Ammon's horn (tissue), 1 donor: ENCODE results near the gene CD44.

Experiments
- DNase-seq: peaks from one replicate; pipeline ENCODE4 v3.0.0-alpha.2; 2016; ENCODE audit warnings: low spot score

CD44 gene

DNA sequence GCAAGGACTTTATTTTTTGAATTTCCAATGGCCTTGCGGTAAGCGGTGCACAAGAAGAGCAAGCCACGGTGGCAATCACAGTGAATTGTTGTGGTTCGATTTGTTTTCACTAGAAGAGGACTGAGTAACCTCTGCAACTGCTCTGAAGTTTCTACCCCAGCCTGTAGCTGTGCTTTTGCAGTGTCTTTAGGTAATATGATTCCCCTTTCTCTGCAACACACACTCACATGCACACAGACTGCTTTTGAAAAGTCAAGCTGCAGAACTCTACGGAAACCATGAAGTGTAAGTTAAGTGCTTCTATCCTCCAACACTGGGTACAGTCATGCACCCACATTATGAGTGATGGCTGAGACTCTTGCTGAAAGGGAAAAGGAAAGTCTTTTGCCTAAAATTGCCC lies 38.4 kb downstream of the CD44 start:
- no peak for DNase-seq

DNA sequence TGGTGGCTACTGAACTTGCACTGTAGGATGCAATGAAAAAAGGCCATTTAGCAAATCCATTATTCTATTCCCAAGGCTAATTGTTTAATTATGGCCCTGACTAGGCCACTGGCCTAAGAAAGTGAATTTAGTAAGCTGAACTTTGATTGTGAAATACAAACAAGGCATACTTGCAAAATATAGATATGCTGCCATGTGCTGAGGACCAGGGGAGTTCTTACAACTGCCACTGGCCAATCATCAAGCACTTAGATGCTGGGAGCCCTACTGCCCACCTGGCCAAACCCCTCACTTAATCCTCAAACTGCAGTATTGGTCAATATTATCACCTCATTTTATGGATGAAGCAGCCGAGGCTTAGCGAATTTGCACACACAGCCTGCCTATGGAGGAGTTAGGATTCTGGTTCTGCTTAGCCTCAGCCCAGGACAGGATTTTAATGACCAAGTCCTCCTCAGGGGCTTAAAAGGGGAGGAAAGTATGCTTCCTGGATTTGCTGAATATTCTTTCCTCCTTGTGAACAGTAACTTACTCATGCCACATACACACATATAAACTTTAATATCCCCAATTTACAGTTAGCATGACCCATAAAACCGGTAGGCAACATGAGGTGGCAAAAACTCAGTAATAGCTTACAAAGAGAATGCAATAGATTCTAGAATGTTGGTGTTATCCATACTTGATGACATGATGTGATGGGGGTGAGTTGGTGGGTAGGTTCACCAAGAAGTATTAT lies 39.3 kb downstream of the CD44 start:
- no peak for DNase-seq

DNA sequence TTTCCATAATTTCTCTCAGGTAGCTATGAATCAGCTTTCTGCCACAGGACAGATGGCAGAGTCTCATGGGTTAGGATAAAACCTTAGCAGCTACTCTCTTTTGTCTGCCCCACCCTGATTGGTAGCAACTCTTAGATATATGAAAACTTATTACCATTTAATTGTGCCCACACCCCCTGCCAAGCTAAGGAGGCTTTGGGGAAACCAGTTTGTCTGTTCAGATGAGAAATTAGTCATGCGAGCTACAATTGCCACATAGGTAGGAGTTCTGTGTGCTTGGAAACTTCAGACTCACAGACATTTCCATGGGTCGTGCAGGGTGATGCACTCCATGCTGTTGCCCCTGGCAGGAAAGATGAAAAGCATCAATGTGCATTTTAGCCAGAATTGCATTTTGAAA lies 39.9 kb downstream of the CD44 start:
- DNase-seq = peak; percentile 35

DNA sequence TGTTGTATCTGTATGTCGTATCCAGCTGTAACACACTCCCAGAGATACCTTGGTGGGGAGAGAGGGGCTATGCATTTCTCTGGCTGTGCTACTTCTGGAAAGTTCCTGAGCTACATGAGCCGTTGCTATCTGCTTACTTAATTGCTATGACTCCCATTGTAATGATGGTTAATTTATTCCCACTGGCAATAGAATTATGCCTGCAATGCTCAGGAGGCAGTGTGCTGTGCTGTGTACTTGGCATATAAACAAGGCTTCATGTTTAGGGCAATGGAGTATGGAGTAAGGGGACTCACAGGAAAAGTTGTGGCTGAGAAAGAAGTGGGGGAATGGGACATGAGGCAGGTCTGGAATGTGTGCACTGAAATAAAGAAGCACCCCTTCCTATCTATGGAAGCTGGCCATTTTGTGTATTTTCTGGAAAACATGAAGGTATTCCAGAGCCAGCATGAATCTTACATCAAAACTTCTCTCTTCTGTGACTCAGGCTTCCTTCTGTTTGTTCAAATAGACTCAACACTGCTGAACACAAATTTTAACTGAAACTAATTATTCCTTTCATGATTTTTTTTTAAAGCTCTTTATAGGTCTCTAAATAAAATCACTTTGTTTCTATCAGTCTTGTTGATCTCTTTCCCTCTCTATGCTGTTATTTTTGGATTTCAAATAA lies 40.6 kb downstream of the CD44 start:
- peak; percentile 28 for DNase-seq

DNA sequence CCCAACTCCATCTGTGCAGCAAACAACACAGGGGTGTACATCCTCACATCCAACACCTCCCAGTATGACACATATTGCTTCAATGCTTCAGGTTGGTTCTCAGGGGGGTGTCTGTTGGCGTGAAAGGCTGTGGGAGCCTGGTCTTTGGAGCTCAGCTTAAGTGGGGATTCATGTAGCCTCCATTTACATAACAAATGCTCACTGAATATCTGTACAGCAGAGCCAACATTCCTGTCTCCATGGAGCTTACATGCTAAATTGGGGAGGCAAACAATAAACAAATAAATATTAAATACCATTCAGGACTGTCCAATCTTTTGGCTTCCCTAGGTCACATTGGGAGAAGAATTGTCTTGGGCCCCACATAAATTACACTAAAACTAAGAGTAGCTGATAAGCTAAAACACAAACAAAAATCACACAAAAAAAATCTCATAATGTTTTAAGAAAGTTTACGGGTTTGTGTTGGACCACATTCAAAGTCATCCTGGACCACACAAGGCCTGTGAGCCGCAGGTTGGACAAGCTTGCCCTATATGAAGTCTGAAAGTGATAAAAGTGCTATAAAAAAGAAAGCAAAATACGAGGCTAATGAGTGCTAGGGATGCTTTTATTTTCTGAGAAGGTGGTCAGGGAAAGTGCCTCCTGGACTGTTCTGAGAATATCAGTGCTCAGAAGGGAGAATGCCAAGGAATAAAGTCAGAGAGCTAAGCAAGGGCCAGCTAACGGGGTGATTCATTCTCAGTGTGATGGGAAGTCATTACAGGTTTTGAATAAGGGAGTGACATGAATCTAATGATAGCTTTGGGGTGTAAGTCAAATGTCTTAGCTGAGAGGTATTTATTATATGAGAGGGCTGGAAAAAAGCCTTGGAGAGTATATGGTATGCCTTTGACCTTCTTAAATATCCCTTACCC lies 41.6 kb downstream of the CD44 start:
- DNase-seq = no peak

- no peak for DNase-seq
Observed at GRCh38 chr11:35182317-35182939, 43.5 kb downstream of the CD44 start.

GRCh38 chr11:35183326-35183925 lies 44.5 kb downstream of the CD44 start:
- DNase-seq = no peak

GRCh38 chr11:35185696-35186095 lies 46.7 kb downstream of the CD44 start:
- no peak for DNase-seq

- DNase-seq = no peak
Observed at GRCh38 chr11:35187996-35188395, 49.0 kb downstream of the CD44 start.

- DNase-seq = no peak
Observed at GRCh38 chr11:35190804-35191348, 51.9 kb downstream of the CD44 start.

DNA sequence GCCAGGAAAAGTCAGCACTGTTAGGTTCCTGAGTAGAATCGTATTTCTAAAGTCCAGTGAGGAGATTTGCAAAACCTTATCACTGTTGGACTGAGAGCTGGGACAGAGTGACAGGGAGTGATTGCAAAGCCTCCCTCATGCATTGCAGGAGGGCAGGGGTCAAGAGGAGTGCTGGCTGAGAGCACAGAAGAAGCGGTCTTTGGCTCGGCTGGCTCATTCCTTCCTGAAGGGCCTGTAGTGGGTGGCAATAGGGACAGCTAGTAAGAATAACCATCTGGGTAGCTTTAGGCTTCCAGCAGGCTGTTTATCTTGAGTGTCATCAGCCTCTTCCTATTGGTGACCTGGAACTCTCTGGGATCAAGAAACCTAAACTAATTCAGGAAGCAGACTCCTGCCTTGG lies 53.4 kb downstream of the CD44 start:
- no peak for DNase-seq

- no peak for DNase-seq
Observed at GRCh38 chr11:35193767-35194166, 54.8 kb downstream of the CD44 start.

GRCh38 chr11:35197292-35197691 lies 58.3 kb downstream of the CD44 start:
- no peak for DNase-seq

DNA sequence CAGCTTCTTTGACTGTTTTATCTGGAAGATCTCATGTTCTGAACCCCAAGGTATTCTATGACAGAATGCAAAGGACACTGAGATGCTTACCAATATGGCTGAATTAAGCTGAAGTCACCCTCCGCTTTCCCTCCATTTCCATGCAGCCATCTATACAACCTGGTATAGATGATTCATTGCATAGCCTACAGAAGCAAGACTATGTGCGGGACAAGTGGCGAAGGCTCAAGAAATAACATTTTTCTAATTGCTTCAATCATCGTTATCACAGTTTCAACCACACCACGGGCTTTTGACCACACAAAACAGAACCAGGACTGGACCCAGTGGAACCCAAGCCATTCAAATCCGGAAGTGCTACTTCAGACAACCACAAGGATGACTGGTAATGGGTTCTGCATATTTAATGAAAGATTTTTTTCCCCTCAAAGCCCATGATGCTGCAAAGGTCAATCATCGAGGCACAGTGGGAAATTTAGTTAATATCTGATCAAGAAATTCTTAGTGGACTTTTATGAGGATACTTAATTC lies 61.9 kb downstream of the CD44 start:
- no peak for DNase-seq

DNA sequence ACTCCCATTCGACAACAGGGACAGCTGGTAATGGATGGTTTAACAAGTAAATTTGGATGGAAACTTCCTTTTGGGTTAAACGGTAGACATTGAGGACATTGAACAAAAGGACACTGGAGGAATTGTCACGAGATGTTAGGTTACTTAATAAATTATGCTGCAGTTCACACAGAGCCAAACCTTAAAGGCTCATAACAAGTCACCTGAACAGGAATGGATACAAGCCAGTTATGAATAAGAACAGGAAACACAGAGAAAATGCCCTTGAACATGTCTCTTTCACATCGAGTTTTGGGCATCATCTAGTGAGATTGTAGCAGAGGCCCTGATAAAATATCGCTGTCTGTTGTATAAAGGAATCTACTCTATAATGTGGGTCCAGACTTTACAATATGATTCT lies 65.6 kb downstream of the CD44 start:
- DNase-seq = no peak

GRCh38 chr11:35206616-35207015 lies 67.6 kb downstream of the CD44 start:
- DNase-seq = no peak

- DNase-seq = no peak
Observed at GRCh38 chr11:35207471-35208403, 68.8 kb downstream of the CD44 start.

DNA sequence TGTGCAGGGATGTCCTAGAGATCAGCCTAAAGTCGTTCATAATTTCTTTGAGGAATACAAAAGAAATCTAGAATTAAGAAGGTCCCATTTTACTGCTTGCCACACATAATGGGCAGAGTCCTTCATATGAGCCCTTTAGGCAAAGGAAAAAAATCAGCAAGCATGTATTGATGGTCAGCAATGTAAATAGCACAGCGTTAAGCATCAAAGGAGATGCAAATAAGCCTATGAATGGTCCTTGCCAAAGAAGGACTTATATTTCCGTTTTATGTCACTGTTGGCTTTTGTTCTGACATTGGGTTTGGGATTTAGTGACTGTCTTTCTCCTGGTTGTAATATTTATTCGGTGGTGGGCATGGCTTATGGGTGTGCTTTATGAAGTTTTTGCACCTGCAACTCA lies 69.8 kb downstream of the CD44 start:
- no peak for DNase-seq

DNA sequence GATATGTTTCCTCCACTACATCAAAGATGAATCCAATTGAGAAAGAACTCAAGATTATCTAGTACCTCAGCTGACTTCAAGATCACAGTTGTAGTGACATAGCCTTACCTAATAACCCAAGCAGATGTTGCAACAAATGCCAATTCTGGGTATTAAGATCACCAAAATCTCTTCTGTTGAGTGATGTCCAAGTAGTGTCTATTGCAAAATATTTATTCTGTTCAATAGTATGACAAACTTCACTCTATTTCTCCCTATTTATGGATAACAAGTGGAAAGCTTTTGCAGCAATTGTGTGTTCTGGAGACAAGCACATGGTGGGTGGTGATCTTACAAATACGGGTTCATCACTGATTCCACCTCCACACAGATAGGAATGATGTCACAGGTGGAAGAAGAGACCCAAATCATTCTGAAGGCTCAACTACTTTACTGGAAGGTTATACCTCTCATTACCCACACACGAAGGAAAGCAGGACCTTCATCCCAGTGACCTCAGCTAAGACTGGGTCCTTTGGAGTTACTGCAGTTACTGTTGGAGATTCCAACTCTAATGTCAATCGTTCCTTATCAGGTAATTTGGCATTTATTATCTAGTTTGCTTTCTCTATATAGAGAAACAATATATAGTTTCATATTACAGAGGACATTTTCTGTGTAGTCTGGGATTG lies 72.0 kb downstream of the CD44 start:
- DNase-seq = no peak

DNA sequence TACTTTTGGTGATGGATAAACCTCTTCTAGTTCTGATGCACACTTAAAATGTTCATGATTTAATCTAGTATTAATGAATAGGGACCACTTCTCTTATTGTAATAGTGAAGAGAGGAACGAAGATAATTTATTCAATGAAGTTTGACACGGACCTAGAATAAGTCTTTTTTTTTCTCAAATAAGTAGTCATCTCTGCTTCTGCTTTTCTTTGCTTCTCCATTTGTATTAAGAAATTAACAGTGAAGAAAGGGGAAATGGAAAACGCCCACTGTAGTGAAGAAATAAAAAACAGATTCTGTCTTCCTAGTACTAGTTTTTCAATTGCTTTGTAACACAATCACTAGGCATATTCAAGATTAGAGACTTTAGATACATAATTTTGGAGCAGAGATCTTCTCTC lies 73.0 kb downstream of the CD44 start:
- no peak for DNase-seq
